ENCODE data around the gene SLC2A1. TPM values are rescaled to one million over a fixed set of nuclear protein-coding genes. Genes with fewer than 3 reads are reported as not detected.

The SLC2A1 gene
- total and polyA plus RNA-seq, 9 of the 15 experiments (the other 6 are each of a cell fraction or from before 2014, with no cell fraction given), result 12.6 to 153 (median 48.0) TPM

DNA sequence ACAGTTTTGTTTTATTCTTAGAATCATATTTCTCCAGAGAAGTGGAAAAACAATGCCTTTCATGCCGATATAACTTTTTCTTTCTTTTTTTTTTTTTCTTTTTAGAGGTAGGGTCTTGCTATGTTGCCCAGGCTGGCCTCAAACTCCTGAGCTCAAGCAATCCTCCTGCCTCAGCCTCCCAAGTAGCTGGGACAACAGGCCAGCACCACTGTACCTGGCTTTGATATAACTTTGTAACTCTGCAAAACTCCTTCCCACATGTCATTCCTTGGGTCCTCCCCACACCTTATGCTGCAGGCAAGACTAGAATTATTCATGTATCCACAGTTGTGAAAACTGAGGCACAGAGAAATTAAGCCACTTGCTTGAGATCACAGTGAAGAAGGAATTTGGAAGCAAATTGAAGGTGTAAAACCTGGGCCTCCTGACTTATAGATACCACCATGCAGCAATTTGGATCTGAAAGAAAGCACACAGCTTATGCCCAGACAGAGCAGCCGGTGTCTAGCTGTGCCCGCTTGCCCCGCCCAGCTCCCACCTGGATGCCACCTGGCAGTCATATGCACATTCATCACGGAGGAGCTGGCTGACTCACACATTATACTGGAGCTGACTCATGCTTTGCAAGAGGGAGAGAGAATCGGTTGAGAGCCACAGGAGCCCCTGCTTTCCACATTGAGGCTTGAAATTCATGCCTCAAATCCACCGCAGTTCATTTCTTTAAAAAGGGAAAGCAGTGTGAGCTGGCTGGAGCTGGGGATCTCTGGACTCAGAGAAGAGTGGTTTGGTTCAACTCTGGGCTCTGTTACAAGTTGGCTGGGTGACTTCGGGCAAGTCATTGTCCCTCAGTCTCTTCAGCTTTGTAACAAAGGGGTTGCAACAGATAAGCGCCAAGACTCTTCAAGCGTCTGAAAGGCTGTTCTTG, 8.3 kb upstream of the SLC2A1 start (continued):
- peak; percentile 68; the same call in 1 of the 2 replicates for TF ChIP-seq JUNB (CRISPR knock-in tag; conservative IDR thresholded peaks at IDR 0.05)
- TF ChIP-seq, protein P1, sequence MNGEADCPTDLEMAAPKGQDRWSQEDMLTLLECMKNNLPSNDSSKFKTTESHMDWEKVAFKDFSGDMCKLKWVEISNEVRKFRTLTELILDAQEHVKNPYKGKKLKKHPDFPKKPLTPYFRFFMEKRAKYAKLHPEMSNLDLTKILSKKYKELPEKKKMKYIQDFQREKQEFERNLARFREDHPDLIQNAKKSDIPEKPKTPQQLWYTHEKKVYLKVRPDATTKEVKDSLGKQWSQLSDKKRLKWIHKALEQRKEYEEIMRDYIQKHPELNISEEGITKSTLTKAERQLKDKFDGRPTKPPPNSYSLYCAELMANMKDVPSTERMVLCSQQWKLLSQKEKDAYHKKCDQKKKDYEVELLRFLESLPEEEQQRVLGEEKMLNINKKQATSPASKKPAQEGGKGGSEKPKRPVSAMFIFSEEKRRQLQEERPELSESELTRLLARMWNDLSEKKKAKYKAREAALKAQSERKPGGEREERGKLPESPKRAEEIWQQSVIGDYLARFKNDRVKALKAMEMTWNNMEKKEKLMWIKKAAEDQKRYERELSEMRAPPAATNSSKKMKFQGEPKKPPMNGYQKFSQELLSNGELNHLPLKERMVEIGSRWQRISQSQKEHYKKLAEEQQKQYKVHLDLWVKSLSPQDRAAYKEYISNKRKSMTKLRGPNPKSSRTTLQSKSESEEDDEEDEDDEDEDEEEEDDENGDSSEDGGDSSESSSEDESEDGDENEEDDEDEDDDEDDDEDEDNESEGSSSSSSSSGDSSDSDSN (IDR thresholded peaks at IDR 0.05; ENCODE audit: borderline replicate concordance in 1 of 2, low read depth in 2 of 2, low read length in 2 of 2), result no peak
- TF ChIP-seq, protein P2, sequence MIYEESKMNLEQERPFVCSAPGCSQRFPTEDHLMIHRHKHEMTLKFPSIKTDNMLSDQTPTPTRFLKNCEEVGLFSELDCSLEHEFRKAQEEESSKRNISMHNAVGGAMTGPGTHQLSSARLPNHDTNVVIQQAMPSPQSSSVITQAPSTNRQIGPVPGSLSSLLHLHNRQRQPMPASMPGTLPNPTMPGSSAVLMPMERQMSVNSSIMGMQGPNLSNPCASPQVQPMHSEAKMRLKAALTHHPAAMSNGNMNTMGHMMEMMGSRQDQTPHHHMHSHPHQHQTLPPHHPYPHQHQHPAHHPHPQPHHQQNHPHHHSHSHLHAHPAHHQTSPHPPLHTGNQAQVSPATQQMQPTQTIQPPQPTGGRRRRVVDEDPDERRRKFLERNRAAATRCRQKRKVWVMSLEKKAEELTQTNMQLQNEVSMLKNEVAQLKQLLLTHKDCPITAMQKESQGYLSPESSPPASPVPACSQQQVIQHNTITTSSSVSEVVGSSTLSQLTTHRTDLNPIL (CRISPR knock-in tag; IDR thresholded peaks at IDR 0.05), result no peak
- no peak for TF ChIP-seq PCBP2 (IDR thresholded peaks at IDR 0.05; ENCODE audit: low read depth, low read length, poor library complexity, severe bottlenecking)
- TF ChIP-seq, protein P3, sequence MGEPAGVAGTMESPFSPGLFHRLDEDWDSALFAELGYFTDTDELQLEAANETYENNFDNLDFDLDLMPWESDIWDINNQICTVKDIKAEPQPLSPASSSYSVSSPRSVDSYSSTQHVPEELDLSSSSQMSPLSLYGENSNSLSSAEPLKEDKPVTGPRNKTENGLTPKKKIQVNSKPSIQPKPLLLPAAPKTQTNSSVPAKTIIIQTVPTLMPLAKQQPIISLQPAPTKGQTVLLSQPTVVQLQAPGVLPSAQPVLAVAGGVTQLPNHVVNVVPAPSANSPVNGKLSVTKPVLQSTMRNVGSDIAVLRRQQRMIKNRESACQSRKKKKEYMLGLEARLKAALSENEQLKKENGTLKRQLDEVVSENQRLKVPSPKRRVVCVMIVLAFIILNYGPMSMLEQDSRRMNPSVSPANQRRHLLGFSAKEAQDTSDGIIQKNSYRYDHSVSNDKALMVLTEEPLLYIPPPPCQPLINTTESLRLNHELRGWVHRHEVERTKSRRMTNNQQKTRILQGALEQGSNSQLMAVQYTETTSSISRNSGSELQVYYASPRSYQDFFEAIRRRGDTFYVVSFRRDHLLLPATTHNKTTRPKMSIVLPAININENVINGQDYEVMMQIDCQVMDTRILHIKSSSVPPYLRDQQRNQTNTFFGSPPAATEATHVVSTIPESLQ (CRISPR knock-in tag; IDR thresholded peaks at IDR 0.05), result no peak
- TF ChIP-seq, protein P4, sequence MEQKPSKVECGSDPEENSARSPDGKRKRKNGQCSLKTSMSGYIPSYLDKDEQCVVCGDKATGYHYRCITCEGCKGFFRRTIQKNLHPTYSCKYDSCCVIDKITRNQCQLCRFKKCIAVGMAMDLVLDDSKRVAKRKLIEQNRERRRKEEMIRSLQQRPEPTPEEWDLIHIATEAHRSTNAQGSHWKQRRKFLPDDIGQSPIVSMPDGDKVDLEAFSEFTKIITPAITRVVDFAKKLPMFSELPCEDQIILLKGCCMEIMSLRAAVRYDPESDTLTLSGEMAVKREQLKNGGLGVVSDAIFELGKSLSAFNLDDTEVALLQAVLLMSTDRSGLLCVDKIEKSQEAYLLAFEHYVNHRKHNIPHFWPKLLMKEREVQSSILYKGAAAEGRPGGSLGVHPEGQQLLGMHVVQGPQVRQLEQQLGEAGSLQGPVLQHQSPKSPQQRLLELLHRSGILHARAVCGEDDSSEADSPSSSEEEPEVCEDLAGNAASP (IDR thresholded peaks at IDR 0.05), result no peak
- TF ChIP-seq, protein P5, sequence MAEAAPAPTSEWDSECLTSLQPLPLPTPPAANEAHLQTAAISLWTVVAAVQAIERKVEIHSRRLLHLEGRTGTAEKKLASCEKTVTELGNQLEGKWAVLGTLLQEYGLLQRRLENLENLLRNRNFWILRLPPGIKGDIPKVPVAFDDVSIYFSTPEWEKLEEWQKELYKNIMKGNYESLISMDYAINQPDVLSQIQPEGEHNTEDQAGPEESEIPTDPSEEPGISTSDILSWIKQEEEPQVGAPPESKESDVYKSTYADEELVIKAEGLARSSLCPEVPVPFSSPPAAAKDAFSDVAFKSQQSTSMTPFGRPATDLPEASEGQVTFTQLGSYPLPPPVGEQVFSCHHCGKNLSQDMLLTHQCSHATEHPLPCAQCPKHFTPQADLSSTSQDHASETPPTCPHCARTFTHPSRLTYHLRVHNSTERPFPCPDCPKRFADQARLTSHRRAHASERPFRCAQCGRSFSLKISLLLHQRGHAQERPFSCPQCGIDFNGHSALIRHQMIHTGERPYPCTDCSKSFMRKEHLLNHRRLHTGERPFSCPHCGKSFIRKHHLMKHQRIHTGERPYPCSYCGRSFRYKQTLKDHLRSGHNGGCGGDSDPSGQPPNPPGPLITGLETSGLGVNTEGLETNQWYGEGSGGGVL (CRISPR knock-in tag; IDR thresholded peaks at IDR 0.05), result no peak; the same call in 1 of the 2 replicates
- TF ChIP-seq HNRNPL (IDR thresholded peaks at IDR 0.05; ENCODE audit: low read depth, low read length), result no peak
- no peak for TF ChIP-seq U2AF2 (optimal IDR thresholded peaks at IDR 0.05; ENCODE audit: low read depth, low read length)
- no peak for TF ChIP-seq DNMT1 (IDR thresholded peaks at IDR 0.05)
- TF ChIP-seq, protein P6, sequence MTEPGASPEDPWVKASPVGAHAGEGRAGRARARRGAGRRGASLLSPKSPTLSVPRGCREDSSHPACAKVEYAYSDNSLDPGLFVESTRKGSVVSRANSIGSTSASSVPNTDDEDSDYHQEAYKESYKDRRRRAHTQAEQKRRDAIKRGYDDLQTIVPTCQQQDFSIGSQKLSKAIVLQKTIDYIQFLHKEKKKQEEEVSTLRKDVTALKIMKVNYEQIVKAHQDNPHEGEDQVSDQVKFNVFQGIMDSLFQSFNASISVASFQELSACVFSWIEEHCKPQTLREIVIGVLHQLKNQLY (CRISPR knock-in tag; conservative IDR thresholded peaks at IDR 0.05), result no peak
- TF ChIP-seq, protein P7, sequence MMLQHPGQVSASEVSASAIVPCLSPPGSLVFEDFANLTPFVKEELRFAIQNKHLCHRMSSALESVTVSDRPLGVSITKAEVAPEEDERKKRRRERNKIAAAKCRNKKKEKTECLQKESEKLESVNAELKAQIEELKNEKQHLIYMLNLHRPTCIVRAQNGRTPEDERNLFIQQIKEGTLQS (IDR thresholded peaks at IDR 0.05), result peak; percentile 99
- TF ChIP-seq, protein P7 (CRISPR knock-in tag; conservative IDR thresholded peaks at IDR 0.05), result peak; percentile 89
